HG03175 (cell line): ENCODE data around the gene TMIE.

Source experiments
- ATAC-seq: cut with Tn5 transposase; IDR thresholded peaks from one replicate; pipeline ENCODE4 v1.9.1; 2021; ENCODE audit warnings: mild to moderate bottlenecking, moderate library complexity; ENCODE audit not compliant: unreplicated experiment

Gene TMIE

GRCh38 chr3:46706771-46707582 is 5.8 kb downstream of the TMIE start:
- ATAC-seq, result no peak

GRCh38 chr3:46707601-46708011 is 6.4 kb downstream of the TMIE start:
- no peak for ATAC-seq

GRCh38 chr3:46708401-46709156 is 7.4 kb downstream of the TMIE start:
- no peak for ATAC-seq

GRCh38 chr3:46709157-46709654 is 8.0 kb downstream of the TMIE start:
- ATAC-seq, result no peak

GRCh38 chr3:46709721-46710120 is 8.5 kb downstream of the TMIE start:
- ATAC-seq, result no peak

GRCh38 chr3:46710229-46710628 is 9.0 kb downstream of the TMIE start:
- ATAC-seq, result no peak

GRCh38 chr3:46710671-46711295 is 9.6 kb downstream of the TMIE start:
- no peak for ATAC-seq

- ATAC-seq, result no peak
Measured at GRCh38 chr3:46711305-46711704, 10.1 kb downstream of the TMIE start.

GRCh38 chr3:46711760-46712159 is 10.6 kb downstream of the TMIE start:
- ATAC-seq, result no peak

GRCh38 chr3:46712191-46713049 is 11.2 kb downstream of the TMIE start:
- no peak for ATAC-seq

GRCh38 chr3:46713050-46713897 is 12.1 kb downstream of the TMIE start:
- no peak for ATAC-seq

GRCh38 chr3:46713898-46714552 is 12.8 kb downstream of the TMIE start:
- ATAC-seq, result no peak

- ATAC-seq, result no peak
Measured at GRCh38 chr3:46714728-46715506, 13.7 kb downstream of the TMIE start.

- no peak for ATAC-seq
Measured at GRCh38 chr3:46715507-46716175, 14.4 kb downstream of the TMIE start.

- ATAC-seq, result no peak
Measured at GRCh38 chr3:46716461-46717441, 15.6 kb downstream of the TMIE start.

- ATAC-seq, result no peak
Measured at GRCh38 chr3:46717447-46718231, 16.4 kb downstream of the TMIE start, which contains the start of gene PRSS50. Gene PRSS50, minus strand, starts transcription at chr3:46717869. Its CDS starts 45 bp downstream, at chr3:46717824.
